NCI-H526 treated with DMSO at 0.1 percent for 48 hours (cell line): ENCODE results near the gene ACTMAP.
"Not testable (repeated sequence)": the region's sequence is repeated elsewhere in the genome, so short reads cannot be mapped to it uniquely, and the experiment has no call there.

Experiments used
- DNase-seq: peaks from one replicate; lab custom pipeline; 2025; lab: John Stamatoyannopoulos, UW

Gene ACTMAP

GRCh38 chr19:40750058-40750873 lies at the start of gene ACTMAP:
Gene ACTMAP, minus strand, starts transcription at chr19:40750477. Its CDS starts 674 bp downstream, at chr19:40749803.
- peak; percentile 99 for DNase-seq

GRCh38 chr19:40799558-40800338 lies 49.5 kb upstream of the ACTMAP start:
- DNase-seq, result no peak

- DNase-seq, result peak; percentile 98
These were observed 48.6 kb upstream of the ACTMAP start, which contains the start of gene EGLN2 for GRCh38 chr19:40798683-40799557. Gene EGLN2, plus strand, starts transcription at chr19:40799191. Its CDS starts 1,382 bp downstream, at chr19:40800573.

- DNase-seq, result peak; percentile 91
These were observed 47.8 kb upstream of the ACTMAP start for GRCh38 chr19:40797963-40798682.

- no peak for DNase-seq
These were observed 47.1 kb upstream of the ACTMAP start for GRCh38 chr19:40797166-40797962.

- no peak for DNase-seq
These were observed 41.7 kb upstream of the ACTMAP start for GRCh38 chr19:40791996-40792395.

GRCh38 chr19:40791349-40791748 lies 41.1 kb upstream of the ACTMAP start:
- DNase-seq, result no peak

GRCh38 chr19:40786060-40787037 lies 36.1 kb upstream of the ACTMAP start:
- no peak for DNase-seq

GRCh38 chr19:40785526-40785925 lies 35.2 kb upstream of the ACTMAP start:
- no peak for DNase-seq

- not testable (repeated sequence) for DNase-seq
These were observed 33.9 kb upstream of the ACTMAP start for GRCh38 chr19:40784146-40784545.

GRCh38 chr19:40783711-40784110 lies 33.4 kb upstream of the ACTMAP start:
- no peak for DNase-seq

- no peak for DNase-seq
These were observed 30.9 kb upstream of the ACTMAP start for GRCh38 chr19:40781140-40781539.

- no peak for DNase-seq
These were observed 30.3 kb upstream of the ACTMAP start for GRCh38 chr19:40780582-40780981.

- no peak for DNase-seq
These were observed 28.5 kb upstream of the ACTMAP start for GRCh38 chr19:40778706-40779284.

- peak; percentile 100 for DNase-seq
These were observed 27.8 kb upstream of the ACTMAP start, which contains the start of gene RAB4B for GRCh38 chr19:40777937-40778705. Gene RAB4B, plus strand, starts transcription at chr19:40778247. Its CDS starts 129 bp downstream, at chr19:40778376.

GRCh38 chr19:40777645-40777936 lies 27.3 kb upstream of the ACTMAP start:
- DNase-seq, result no peak

- peak; percentile 98 for DNase-seq
These were observed 26.8 kb upstream of the ACTMAP start for GRCh38 chr19:40776932-40777644.

GRCh38 chr19:40776364-40776763 lies 26.1 kb upstream of the ACTMAP start:
- no peak for DNase-seq
